PFSK-1 (cell line): Measurements from ENCODE around the gene TTC28.

ENCODE experiments used
- POLR2AphosphoS5 ChIP-seq: IDR thresholded peaks from 2 replicates; pipeline ENCODE4 v1.6.1; 2012; ENCODE audit warnings: low read depth, mild to moderate bottlenecking, control low read depth, low read length, moderate library complexity
- REST ChIP-seq, 2 experiments: IDR thresholded peaks; 2 replicates each; pipeline versions ENCODE4 v1.6.1 to v1.8.0; 2011 to 2012; ENCODE audit warnings: low read depth in 2 of 2, low read length in 2 of 2, control low read depth in 1 of 2, inconsistent platforms in 1 of 2, mild to moderate bottlenecking in 1 of 2, moderate library complexity in 1 of 2; ENCODE audit not compliant: insufficient read depth in 1 of 2
- SIN3A ChIP-seq: IDR thresholded peaks from 2 replicates; pipeline ENCODE4 v1.6.1; 2012; ENCODE audit warnings: mild to moderate bottlenecking, low read length, moderate library complexity, borderline replicate concordance; ENCODE audit not compliant: insufficient read depth
- TAF1 ChIP-seq: IDR thresholded peaks from 2 replicates; pipeline ENCODE4 v1.6.1; 2012; ENCODE audit warnings: low read length, control low read depth, borderline replicate concordance; ENCODE audit not compliant: insufficient read depth

GRCh38 chr22:27998511-27999410, 680.9 kb downstream of the TTC28 start:
- no peak for TF ChIP-seq TAF1
- no peak for TF ChIP-seq POLR2AphosphoS5
- TF ChIP-seq REST (IDR thresholded peaks at IDR 0.05; ENCODE audit: insufficient read depth in 1 of 2, low read depth in 2 of 2, low read length in 2 of 2) = no peak
- no peak for TF ChIP-seq SIN3A
